Measurements from ENCODE around the gene PNMA6F.
"Not testable (repeated sequence)": the region's sequence is repeated elsewhere in the genome, so short reads cannot be mapped to it uniquely, and the experiment has no call there.

Gene PNMA6F

GRCh38 chrX:153301746-153302145 is 19.8 kb downstream of the PNMA6F start:
- no peak for DNase-seq

GRCh38 chrX:153299855-153300254 is 21.7 kb downstream of the PNMA6F start:
- DNase-seq, result no peak

GRCh38 chrX:153297376-153297775 is 24.2 kb downstream of the PNMA6F start:
- DNase-seq, result no peak

- not testable (repeated sequence) for DNase-seq
These were observed 28.0 kb downstream of the PNMA6F start for GRCh38 chrX:153293485-153294071.

GRCh38 chrX:153288807-153289206 is 32.8 kb downstream of the PNMA6F start:
- DNase-seq, result not testable (repeated sequence)

GRCh38 chrX:153285678-153286077 is 35.9 kb downstream of the PNMA6F start:
- not testable (repeated sequence) for DNase-seq

GRCh38 chrX:153283982-153284381 is 37.6 kb downstream of the PNMA6F start:
- not testable (repeated sequence) for DNase-seq

- not testable (repeated sequence) for DNase-seq
These were observed 39.8 kb downstream of the PNMA6F start for GRCh38 chrX:153281784-153282183.

- DNase-seq, result not testable (repeated sequence)
These were observed 42.3 kb downstream of the PNMA6F start for GRCh38 chrX:153279304-153279703.

GRCh38 chrX:153276049-153276448 is 45.5 kb downstream of the PNMA6F start:
- not testable (repeated sequence) for DNase-seq

- not testable (repeated sequence) for DNase-seq
These were observed 46.1 kb downstream of the PNMA6F start for GRCh38 chrX:153275418-153275817.

- DNase-seq, result not testable (repeated sequence)
These were observed 49.0 kb downstream of the PNMA6F start for GRCh38 chrX:153272584-153272983.

- DNase-seq, result not testable (repeated sequence)
These were observed 49.5 kb downstream of the PNMA6F start for GRCh38 chrX:153272070-153272469.
